ENCODE data around the gene OTOA.
"Not testable (repeated sequence)": the region's sequence is repeated elsewhere in the genome, so short reads cannot be mapped to it uniquely, and the experiment has no call there.

The OTOA gene

GRCh38 chr16:21663889-21664647 lies at the start of gene OTOA:
TSS of gene OTOA (plus strand) at chr16:21663968. CDS start at chr16:21678515, 14,547 bp downstream.
- Mint-ChIP-seq H3K36me3 (ENCODE audit: low read depth) (no peaks in the 10 kb centered on the region), H3K27me3 (ENCODE audit: low read depth) (peaks cover 14% of the 10 kb centered on the region), H3K27ac (no peak within 1 kb of the TSS), H3K4me3 (peak within 1 kb of the TSS; percentile 58), H3K9me3 (no peaks in the 10 kb centered on the region), H3K4me1 (ENCODE audit: low read depth) (peaks cover 9% of the 10 kb centered on the region)
- DNase-seq (ENCODE audit: low spot score): no peak

GRCh38 chr16:21614896-21615295 lies 48.9 kb upstream of the OTOA start:
- Mint-ChIP-seq H3K36me3 (ENCODE audit: low read depth) (peaks cover 27% of the 10 kb centered on the region), H3K27me3 (ENCODE audit: low read depth) (no peaks in the 10 kb centered on the region), H3K4me1 (ENCODE audit: low read depth) (peaks cover 44% of the 10 kb centered on the region), H3K27ac (no peak overlapping the region), H3K9me3 (no peaks in the 10 kb centered on the region), H3K4me3 (no peak overlapping the region)
- DNase-seq (ENCODE audit: low spot score): no peak

- H3K9me3 Mint-ChIP-seq: no peaks in the 10 kb centered on the region
- no peak for DNase-seq (ENCODE audit: low spot score)
- no peak overlapping the region for H3K27ac Mint-ChIP-seq
- no peak overlapping the region for H3K4me3 Mint-ChIP-seq
- peaks cover 31% of the 10 kb centered on the region for H3K36me3 Mint-ChIP-seq (ENCODE audit: low read depth)
- H3K27me3 Mint-ChIP-seq (ENCODE audit: low read depth): no peaks in the 10 kb centered on the region
- H3K4me1 Mint-ChIP-seq (ENCODE audit: low read depth): peaks cover 33% of the 10 kb centered on the region
Measured at GRCh38 chr16:21617607-21618006, 46.2 kb upstream of the OTOA start.

- no peak overlapping the region for H3K27ac Mint-ChIP-seq
- H3K27me3 Mint-ChIP-seq (ENCODE audit: low read depth): no peaks in the 10 kb centered on the region
- H3K4me1 Mint-ChIP-seq (ENCODE audit: low read depth): peaks cover 33% of the 10 kb centered on the region
Measured at GRCh38 chr16:21618281-21618680, 45.5 kb upstream of the OTOA start.

GRCh38 chr16:21619765-21620425 lies 43.9 kb upstream of the OTOA start:
- Mint-ChIP-seq H3K9me3 (no peaks in the 10 kb centered on the region), H3K27ac (no peak overlapping the region), H3K4me1 (ENCODE audit: low read depth) (peaks cover 33% of the 10 kb centered on the region), H3K4me3 (no peak overlapping the region), H3K27me3 (ENCODE audit: low read depth) (no peaks in the 10 kb centered on the region), H3K36me3 (ENCODE audit: low read depth) (peaks cover 35% of the 10 kb centered on the region)
- no peak for DNase-seq (ENCODE audit: low spot score)

More at GRCh38 chr16:21618281-21618680, 45.5 kb upstream of the OTOA start:
- H3K36me3 Mint-ChIP-seq (ENCODE audit: low read depth): peaks cover 33% of the 10 kb centered on the region
- no peaks in the 10 kb centered on the region for H3K9me3 Mint-ChIP-seq
- DNase-seq (ENCODE audit: low spot score): no peak
- H3K4me3 Mint-ChIP-seq: no peak overlapping the region

GRCh38 chr16:21620592-21620991 lies 43.2 kb upstream of the OTOA start:
- Mint-ChIP-seq H3K27ac (no peak overlapping the region), H3K9me3 (no peaks in the 10 kb centered on the region), H3K27me3 (ENCODE audit: low read depth) (no peaks in the 10 kb centered on the region), H3K4me3 (peak overlapping the region; percentile 34), H3K36me3 (ENCODE audit: low read depth) (peaks cover 42% of the 10 kb centered on the region), H3K4me1 (ENCODE audit: low read depth) (peaks cover 35% of the 10 kb centered on the region)
- DNase-seq (ENCODE audit: low spot score): no peak

GRCh38 chr16:21622545-21622944 lies 41.2 kb upstream of the OTOA start:
- Mint-ChIP-seq H3K27me3 (ENCODE audit: low read depth) (no peaks in the 10 kb centered on the region), H3K4me3 (no peak overlapping the region), H3K36me3 (ENCODE audit: low read depth) (peaks cover 54% of the 10 kb centered on the region), H3K4me1 (ENCODE audit: low read depth) (peaks cover 36% of the 10 kb centered on the region), H3K27ac (no peak overlapping the region), H3K9me3 (no peaks in the 10 kb centered on the region)
- DNase-seq (ENCODE audit: low spot score): no peak

GRCh38 chr16:21625026-21625425 lies 38.7 kb upstream of the OTOA start:
- Mint-ChIP-seq H3K27me3 (ENCODE audit: low read depth) (no peaks in the 10 kb centered on the region), H3K4me1 (ENCODE audit: low read depth) (peaks cover 29% of the 10 kb centered on the region), H3K9me3 (no peaks in the 10 kb centered on the region), H3K27ac (no peak overlapping the region), H3K36me3 (ENCODE audit: low read depth) (peaks cover 54% of the 10 kb centered on the region), H3K4me3 (no peak overlapping the region)
- DNase-seq (ENCODE audit: low spot score): no peak

- H3K27ac Mint-ChIP-seq: peak overlapping the region; percentile 78
- no peak for DNase-seq (ENCODE audit: low spot score)
- peak overlapping the region; percentile 57 for H3K4me3 Mint-ChIP-seq
- peaks cover 57% of the 10 kb centered on the region for H3K36me3 Mint-ChIP-seq (ENCODE audit: low read depth)
- H3K27me3 Mint-ChIP-seq (ENCODE audit: low read depth): no peaks in the 10 kb centered on the region
- H3K9me3 Mint-ChIP-seq: no peaks in the 10 kb centered on the region
- H3K4me1 Mint-ChIP-seq (ENCODE audit: low read depth): peaks cover 23% of the 10 kb centered on the region
Measured at GRCh38 chr16:21626659-21627277, 37.0 kb upstream of the OTOA start.

GRCh38 chr16:21628121-21628726 lies 35.5 kb upstream of the OTOA start:
- no peak overlapping the region for H3K4me3 Mint-ChIP-seq
- peaks cover 16% of the 10 kb centered on the region for H3K4me1 Mint-ChIP-seq (ENCODE audit: low read depth)
- peaks cover 56% of the 10 kb centered on the region for H3K36me3 Mint-ChIP-seq (ENCODE audit: low read depth)
- DNase-seq (ENCODE audit: low spot score): no peak
- no peaks in the 10 kb centered on the region for H3K27me3 Mint-ChIP-seq (ENCODE audit: low read depth)
- H3K27ac Mint-ChIP-seq: no peak overlapping the region
- H3K9me3 Mint-ChIP-seq: no peaks in the 10 kb centered on the region

- no peak overlapping the region for H3K27ac Mint-ChIP-seq
Measured at GRCh38 chr16:21628772-21629171, 35.0 kb upstream of the OTOA start.

GRCh38 chr16:21629616-21630539 lies 33.9 kb upstream of the OTOA start:
- not testable (repeated sequence) for H3K9me3 Mint-ChIP-seq; DNase-seq (ENCODE audit: low spot score); H3K27ac Mint-ChIP-seq; H3K4me3 Mint-ChIP-seq; H3K27me3 Mint-ChIP-seq (ENCODE audit: low read depth)
- H3K4me1 Mint-ChIP-seq (ENCODE audit: low read depth): peaks cover 16% of the 10 kb centered on the region
- H3K36me3 Mint-ChIP-seq (ENCODE audit: low read depth): peaks cover 45% of the 10 kb centered on the region

More at GRCh38 chr16:21628772-21629171, 35.0 kb upstream of the OTOA start:
- Mint-ChIP-seq H3K4me3 (no peak overlapping the region), H3K27me3 (ENCODE audit: low read depth) (no peaks in the 10 kb centered on the region), H3K4me1 (ENCODE audit: low read depth) (peaks cover 16% of the 10 kb centered on the region), H3K9me3 (no peaks in the 10 kb centered on the region), H3K36me3 (ENCODE audit: low read depth) (peaks cover 52% of the 10 kb centered on the region)
- DNase-seq (ENCODE audit: low spot score): no peak

GRCh38 chr16:21630866-21631265 lies 32.9 kb upstream of the OTOA start:
- peaks cover 40% of the 10 kb centered on the region for H3K36me3 Mint-ChIP-seq (ENCODE audit: low read depth)
- not testable (repeated sequence) for H3K27ac Mint-ChIP-seq; H3K27me3 Mint-ChIP-seq (ENCODE audit: low read depth); H3K9me3 Mint-ChIP-seq; H3K4me1 Mint-ChIP-seq (ENCODE audit: low read depth); DNase-seq (ENCODE audit: low spot score); H3K4me3 Mint-ChIP-seq

Data from T-helper 2 cell treated with Interferon-gamma antibody and Interleukin-4, amounts not matched to agents 5 μg/mL and 100 μg/mL, for 36 hours (primary cell).